Measurements from ENCODE around the gene ABLIM1.

DNA sequence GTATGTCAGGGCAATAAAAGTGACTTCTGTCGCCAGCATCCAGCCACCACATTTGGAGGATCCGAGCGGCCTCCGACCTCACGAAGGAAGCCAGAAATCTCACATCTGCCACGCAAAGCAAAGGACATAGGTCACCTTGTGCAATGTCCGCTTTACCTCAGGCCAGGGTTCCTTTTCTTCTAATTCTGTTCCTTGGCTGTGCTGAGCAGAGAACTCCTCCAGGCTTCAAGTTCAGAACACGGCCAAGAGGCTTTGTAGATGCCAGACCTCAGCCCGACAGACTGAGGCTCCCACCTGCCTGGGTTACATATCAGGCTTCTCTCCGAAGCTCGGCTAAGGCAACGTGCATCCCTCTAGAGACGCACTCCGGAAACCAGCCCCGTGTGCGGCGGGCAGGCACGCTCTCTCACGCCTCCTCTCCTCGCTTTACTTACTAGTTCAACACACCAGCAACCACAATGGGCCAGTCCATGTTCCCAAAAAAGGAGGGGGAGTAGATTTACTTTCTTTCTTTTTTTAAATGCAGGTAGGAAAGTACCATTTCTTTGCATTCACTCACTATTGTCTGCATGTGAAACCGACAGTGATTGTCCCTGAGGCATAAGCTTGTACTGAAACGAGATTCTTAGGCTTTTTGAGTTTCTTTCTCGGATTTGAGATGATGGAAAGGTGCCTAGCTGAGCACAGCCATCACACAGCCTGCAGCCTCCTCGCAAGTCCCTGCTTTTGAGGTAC, 131.4 kb downstream of the ABLIM1 start:
- TF ChIP-seq, protein P1, sequence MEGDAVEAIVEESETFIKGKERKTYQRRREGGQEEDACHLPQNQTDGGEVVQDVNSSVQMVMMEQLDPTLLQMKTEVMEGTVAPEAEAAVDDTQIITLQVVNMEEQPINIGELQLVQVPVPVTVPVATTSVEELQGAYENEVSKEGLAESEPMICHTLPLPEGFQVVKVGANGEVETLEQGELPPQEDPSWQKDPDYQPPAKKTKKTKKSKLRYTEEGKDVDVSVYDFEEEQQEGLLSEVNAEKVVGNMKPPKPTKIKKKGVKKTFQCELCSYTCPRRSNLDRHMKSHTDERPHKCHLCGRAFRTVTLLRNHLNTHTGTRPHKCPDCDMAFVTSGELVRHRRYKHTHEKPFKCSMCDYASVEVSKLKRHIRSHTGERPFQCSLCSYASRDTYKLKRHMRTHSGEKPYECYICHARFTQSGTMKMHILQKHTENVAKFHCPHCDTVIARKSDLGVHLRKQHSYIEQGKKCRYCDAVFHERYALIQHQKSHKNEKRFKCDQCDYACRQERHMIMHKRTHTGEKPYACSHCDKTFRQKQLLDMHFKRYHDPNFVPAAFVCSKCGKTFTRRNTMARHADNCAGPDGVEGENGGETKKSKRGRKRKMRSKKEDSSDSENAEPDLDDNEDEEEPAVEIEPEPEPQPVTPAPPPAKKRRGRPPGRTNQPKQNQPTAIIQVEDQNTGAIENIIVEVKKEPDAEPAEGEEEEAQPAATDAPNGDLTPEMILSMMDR (IDR thresholded peaks at IDR 0.05) = no peak
- TF ChIP-seq POLR2A (IDR thresholded peaks at IDR 0.05) = peak; percentile 43

Measured in testis (tissue), 2 donors.